HG02840 (cell line): ENCODE data around the gene GSTO2.
A peak's percentile ranks its signal among the peaks of the same experiment; 100 is the strongest.
"Not testable (repeated sequence)": the region's sequence is repeated elsewhere in the genome, so short reads cannot be mapped to it uniquely, and the experiment has no call there.

ENCODE experiments used
- ATAC-seq: cut with Tn5 transposase; IDR thresholded peaks from one replicate; pipeline ENCODE4 v1.9.1; 2021; ENCODE audit warnings: mild to moderate bottlenecking, moderate library complexity, moderate number of reproducible peaks; ENCODE audit not compliant: unreplicated experiment, low FRiP score

GSTO2 gene

DNA sequence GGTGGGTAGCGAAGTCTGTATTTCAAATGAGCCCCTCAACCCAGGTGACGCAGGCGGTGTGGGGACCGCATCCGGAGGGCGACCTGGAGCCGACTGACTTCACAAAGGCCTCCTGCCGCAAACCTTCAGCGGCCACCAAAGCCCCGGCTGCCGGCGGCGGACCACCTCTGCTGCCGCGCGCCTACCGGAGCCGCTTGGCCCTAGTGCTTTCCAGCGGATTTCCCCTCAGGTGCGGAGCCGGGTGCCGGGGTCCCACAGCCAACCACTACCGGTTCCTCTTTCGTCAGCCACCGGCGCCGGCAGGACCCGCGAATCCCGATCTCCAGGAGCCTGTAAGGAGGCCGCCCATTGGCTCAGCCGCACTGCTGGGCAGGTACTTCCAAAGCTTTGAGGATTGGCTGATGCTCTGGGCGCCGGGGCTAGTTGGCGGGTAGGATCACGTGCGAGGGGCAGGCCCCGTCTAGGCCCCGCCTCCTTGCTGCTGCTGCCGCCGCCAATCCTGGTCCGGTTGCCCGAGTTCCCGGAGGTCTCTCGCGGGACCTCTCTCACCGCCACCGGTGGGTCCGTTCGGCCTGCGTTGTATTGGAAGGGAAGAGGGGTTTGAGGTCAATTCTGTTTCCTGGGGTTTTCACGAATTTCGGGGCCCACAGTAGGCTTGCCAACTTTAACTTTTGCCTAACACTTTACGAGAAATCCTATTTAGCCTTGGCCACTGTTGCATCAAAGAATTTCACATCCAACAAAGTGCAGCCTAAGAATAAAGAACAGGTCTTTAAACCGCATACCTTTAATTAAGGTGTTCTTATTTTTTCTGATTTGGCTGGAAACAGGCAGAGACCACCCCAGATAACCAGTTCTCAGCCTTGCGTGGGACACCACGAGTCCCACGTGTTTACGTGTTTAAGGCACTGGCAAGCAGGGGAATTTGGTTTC is at the start of gene GSTO2:
TSS of gene GSTO2 (plus strand) at position 472 of the 933 bp plus-strand sequence. CDS start 5,732 bp downstream, outside the sequence.
- peak; percentile 99 for ATAC-seq

- no peak for ATAC-seq
These were observed 48.5 kb upstream of the GSTO2 start for GRCh38 chr10:104220522-104220921.

DNA sequence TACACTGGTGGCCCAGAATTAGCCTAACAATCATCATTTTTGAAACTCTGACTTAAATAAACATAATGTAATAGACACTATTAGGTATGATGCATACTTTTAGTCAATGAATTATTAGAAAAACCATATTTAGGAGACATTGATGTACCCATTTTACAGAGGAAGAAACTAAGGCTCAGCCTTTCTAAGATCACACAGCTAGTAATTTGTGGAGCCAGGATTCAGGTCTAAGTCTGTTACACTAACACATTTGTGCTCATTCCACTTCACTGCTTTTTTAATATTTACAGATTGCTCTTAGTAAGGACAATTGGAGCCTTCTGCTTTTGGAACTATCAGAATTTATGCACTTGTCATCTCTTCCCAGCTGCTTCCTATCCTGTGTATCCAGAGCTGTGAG is 45.7 kb upstream of the GSTO2 start:
- no peak for ATAC-seq

- ATAC-seq = no peak
These were observed 38.5 kb upstream of the GSTO2 start for GRCh38 chr10:104230490-104230889.

DNA sequence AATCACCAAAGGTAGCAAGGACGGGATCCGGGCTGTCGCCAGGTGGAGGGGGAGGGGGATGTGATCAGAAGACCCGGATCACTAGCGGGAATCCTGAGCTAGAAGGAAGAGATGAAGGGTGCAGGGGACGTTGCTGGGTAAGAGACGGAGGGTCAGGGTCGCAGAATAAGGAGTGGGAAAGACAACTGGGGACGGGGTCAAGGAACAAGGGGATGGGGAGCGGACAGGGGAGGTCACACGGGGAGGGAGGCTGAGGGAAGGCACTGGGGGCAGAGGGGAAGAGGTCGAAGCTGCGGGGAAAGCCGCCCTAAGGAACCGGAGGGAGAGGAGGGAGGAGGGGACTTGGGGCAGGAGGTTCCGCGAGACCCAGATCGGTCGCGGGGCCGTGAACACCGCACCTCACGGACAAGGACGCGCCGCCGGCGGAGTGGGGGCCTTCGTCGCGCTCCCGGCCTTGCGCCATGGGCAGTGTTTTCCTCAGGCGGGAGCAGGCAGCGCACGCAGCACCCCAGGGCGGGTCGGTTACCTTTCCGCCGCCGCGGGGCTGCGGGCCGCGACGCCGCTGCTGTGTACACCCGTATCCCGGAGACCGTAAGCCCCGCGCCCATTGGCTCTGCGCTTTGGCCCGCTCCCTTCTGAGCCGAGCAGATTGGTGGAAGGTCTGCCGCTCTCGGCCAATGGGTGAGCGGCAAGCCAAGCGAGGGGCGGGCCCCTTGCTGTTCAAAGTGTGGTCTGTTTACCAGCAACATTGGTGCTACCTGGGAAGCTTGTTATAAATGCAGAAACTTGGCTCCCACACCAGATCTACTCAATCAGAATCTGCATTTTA is 37.0 kb upstream of the GSTO2 start, which contains the start of gene CFAP43:
TSS of gene CFAP43 (minus strand) at position 581 of the 829 bp plus-strand sequence. CDS start at position 463, 118 bp downstream.
- peak; percentile 100 for ATAC-seq

GRCh38 chr10:104232613-104233102 is 36.3 kb upstream of the GSTO2 start:
- no peak for ATAC-seq

- no peak for ATAC-seq
These were observed 35.2 kb upstream of the GSTO2 start for GRCh38 chr10:104233817-104234216.

DNA sequence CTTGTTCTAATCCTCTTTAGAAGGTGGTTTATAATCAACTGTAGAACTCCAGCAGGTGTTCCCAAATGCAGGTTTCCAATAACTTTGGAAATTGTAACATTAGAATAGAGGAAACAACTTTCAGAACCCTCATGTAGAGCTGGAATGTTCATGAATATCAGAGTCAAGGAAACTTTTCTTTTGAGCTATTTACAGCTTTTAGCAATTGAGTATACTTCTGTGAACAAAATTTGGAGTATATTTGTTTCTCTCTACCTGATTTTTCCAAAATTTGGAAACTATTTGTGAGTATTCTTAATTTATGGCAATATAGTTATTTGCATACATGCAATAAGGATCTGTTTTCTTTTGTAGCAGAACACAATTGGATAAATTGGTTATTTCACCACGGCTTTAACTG is 34.0 kb upstream of the GSTO2 start:
- no peak for ATAC-seq

- no peak for ATAC-seq
These were observed 33.2 kb upstream of the GSTO2 start for GRCh38 chr10:104235801-104236200.

GRCh38 chr10:104240078-104240477 is 28.9 kb upstream of the GSTO2 start:
- ATAC-seq = no peak

DNA sequence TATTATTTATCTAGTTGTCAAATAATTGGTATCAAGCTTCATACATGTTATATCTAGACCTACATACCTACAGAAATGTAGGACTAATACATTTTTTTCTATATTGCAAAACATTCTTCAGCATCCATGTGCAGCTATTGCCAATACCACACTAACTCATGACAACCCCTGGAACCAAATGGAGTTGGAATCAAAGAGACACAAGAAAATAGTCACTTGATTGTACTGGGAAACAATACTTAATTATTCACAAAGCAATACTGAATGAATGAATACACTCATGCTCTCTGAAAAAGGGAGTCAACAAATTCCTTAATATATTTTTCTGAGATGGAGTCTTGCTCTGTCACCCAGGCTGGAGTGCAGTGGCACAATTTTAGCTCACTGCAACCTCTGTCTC is 26.4 kb upstream of the GSTO2 start:
- no peak for ATAC-seq

GRCh38 chr10:104243009-104243408 is 26.0 kb upstream of the GSTO2 start:
- not testable (repeated sequence) for ATAC-seq

- ATAC-seq = no peak
These were observed 25.5 kb upstream of the GSTO2 start for GRCh38 chr10:104243512-104243911.

- ATAC-seq = no peak
These were observed 23.8 kb upstream of the GSTO2 start for GRCh38 chr10:104245066-104245632.

DNA sequence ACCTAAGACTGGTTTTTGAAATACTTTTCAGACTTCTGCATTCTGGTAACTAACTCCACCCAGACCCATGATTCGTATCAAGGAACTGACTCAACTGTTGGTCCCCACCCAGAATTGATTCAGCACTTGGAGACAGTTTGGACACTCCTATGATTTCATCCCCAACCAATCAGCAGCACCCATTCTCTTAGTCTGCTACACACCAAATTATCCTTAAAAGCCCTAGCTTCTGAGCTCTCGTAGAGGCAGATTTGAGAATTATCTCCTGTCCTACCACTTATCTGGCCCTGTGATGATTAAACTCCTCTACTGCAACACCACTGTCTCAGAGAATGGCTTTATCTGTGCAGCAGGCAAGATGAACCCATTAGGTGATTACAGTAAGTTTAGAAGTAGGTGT is 22.0 kb upstream of the GSTO2 start:
- no peak for ATAC-seq

DNA sequence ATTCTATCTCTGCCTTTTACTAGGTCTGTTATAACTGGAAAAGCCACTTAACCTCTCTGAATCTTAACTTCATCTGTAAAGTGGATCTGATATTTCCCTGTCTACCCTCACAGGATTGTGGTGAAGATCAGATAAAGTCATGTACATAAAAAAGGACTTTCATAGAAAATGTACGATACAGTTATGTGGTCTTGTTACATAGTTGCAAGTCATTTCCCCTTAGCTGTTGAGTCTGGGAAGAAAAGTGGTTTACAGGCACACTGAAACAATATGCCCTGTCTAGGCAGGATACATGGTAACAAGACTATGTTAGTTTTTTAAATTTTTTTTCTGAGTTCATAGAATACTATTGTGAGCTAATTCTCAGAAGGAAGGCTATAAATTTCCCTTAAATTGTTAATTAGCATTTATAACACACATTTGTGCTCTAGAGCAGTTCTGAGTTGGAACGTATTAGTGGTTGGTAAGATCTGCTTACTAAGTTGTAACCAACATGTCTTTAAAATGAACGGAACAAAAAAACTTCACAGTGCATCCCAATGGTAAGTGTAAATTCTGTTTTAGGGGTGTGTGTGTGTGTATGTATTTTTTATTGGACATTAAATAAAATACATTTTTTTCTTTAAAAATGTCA is 21.4 kb upstream of the GSTO2 start:
- no peak for ATAC-seq

GRCh38 chr10:104248931-104249330 is 20.1 kb upstream of the GSTO2 start:
- ATAC-seq = not testable (repeated sequence)

DNA sequence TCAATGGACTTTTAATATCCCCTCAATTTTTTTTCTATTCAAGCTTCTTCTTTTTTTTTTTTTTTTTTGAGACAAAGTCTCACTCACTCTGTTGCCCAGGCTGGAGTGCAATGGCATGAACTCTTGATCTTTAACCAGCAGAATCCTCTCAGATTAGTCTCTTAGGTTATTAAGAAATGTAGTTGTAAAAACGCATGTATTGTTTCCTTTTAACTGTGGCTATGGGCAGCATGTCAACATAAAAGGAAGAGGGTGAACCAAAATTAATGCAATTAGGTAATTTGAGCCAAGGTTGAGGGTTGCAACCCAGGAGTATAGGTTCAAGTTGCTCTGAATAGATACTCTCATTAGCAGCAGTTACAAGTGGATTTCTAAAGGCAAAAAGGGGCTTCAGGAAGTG is 18.6 kb upstream of the GSTO2 start:
- no peak for ATAC-seq

- no peak for ATAC-seq
These were observed 17.5 kb upstream of the GSTO2 start for GRCh38 chr10:104251443-104251842.

- no peak for ATAC-seq
These were observed 16.6 kb upstream of the GSTO2 start for GRCh38 chr10:104252368-104252767.
